Dedifferentiated amniotic fluid mesenchymal stem cell (primary cell): ENCODE results near the gene SPRY4.
"Not testable (repeated sequence)": the region's sequence is repeated elsewhere in the genome, so short reads cannot be mapped to it uniquely, and the experiment has no call there.

Experiments used
- DNase-seq: peaks from one replicate; pipeline ENCODE4 v3.0.0-alpha.2; 2016; ENCODE audit errors: extremely low spot score

Gene SPRY4

GRCh38 chr5:142334538-142334937 is 9.7 kb upstream of the SPRY4 start:
- no peak for DNase-seq

GRCh38 chr5:142333749-142334148 is 8.9 kb upstream of the SPRY4 start:
- not testable (repeated sequence) for DNase-seq

GRCh38 chr5:142330444-142330843 is 5.6 kb upstream of the SPRY4 start:
- no peak for DNase-seq

GRCh38 chr5:142330026-142330425 is 5.2 kb upstream of the SPRY4 start:
- no peak for DNase-seq

GRCh38 chr5:142327111-142327842 is 2.5 kb upstream of the SPRY4 start:
- DNase-seq, result peak; percentile 64

GRCh38 chr5:142326480-142326938 is 1.7 kb upstream of the SPRY4 start:
- no peak for DNase-seq

GRCh38 chr5:142325725-142326479 is 1.1 kb upstream of the SPRY4 start:
- no peak for DNase-seq

- peak; percentile 26 for DNase-seq
Measured at GRCh38 chr5:142324136-142324870, 518 bp downstream of the SPRY4 start.

- no peak for DNase-seq
Measured at GRCh38 chr5:142323480-142324135, 1.2 kb downstream of the SPRY4 start.

- peak; percentile 39 for DNase-seq
Measured at GRCh38 chr5:142322747-142323479, 1.9 kb downstream of the SPRY4 start.

- no peak for DNase-seq
Measured at GRCh38 chr5:142322403-142322746, 2.4 kb downstream of the SPRY4 start.

- no peak for DNase-seq
Measured at GRCh38 chr5:142320851-142321560, 3.8 kb downstream of the SPRY4 start.

GRCh38 chr5:142320430-142320738 is 4.4 kb downstream of the SPRY4 start:
- no peak for DNase-seq

- DNase-seq, result no peak
Measured at GRCh38 chr5:142319560-142320429, 5.0 kb downstream of the SPRY4 start.

GRCh38 chr5:142319105-142319504 is 5.7 kb downstream of the SPRY4 start:
- no peak for DNase-seq

GRCh38 chr5:142317753-142318152 is 7.1 kb downstream of the SPRY4 start:
- no peak for DNase-seq

GRCh38 chr5:142317173-142317572 is 7.6 kb downstream of the SPRY4 start:
- DNase-seq, result no peak

GRCh38 chr5:142316681-142317080 is 8.1 kb downstream of the SPRY4 start:
- DNase-seq, result no peak

GRCh38 chr5:142316051-142316450 is 8.8 kb downstream of the SPRY4 start:
- DNase-seq, result peak; percentile 85
